HCT116 (cell line): ENCODE measurements around the gene TRIM65. TPM values are rescaled to one million over a fixed set of nuclear protein-coding genes. Genes with fewer than 3 reads are reported as not detected.

Experiments
- ATAC-seq: fragments of 200-7000 bp; cut with Tn5 transposase; 2 replicates; pipeline ENCODE4 v1.9.1; 2020; ENCODE audit warnings: mild to moderate bottlenecking, moderate library complexity
- BruUV-seq: library from RNA; stranded (reverse); fragments of 400-500 nt; replicated peaks from 2 replicates; lab custom pipeline; 2021; lab: Mats Ljungman, UMichigan
- CTCF ChIA-PET: fragments of 300-600 bp; sonication (Branson Sonifier 250); formaldehyde crosslinking; loops from one replicate; lab custom pipeline; 2021; ENCODE audit warnings: antibody characterized with exemption; lab: Charles Lee
- POLR2A ChIA-PET: fragments of 300-600, 350-600 bp; sonication (Branson Sonifier 250); formaldehyde crosslinking; loops from one replicate; lab custom pipeline; 2021; ENCODE audit warnings: antibody characterized with exemption; lab: Charles Lee
- RAD21 ChIA-PET, 2 experiments: fragments of 300-600 bp; sonication (Branson Sonifier 250); formaldehyde crosslinking; loops; one replicate each; lab custom pipeline; 2023; ENCODE audit warnings: low total read pairs in 2 of 2; ENCODE audit not compliant: uncharacterized antibody in 2 of 2, unreplicated experiment in 2 of 2, low non-redundant PET in 1 of 2; lab: Charles Lee
- DNase-seq: peaks from one replicate; pipeline ENCODE4 v3.0.0-alpha.2; 2010; ENCODE audit warnings: low read depth, low spot score
- H2AFZ ChIP-seq: fragments of 200-600 bp; shearing (Covaris generic), sonication (generic); 2 replicates; pipeline ENCODE4 v1.6.1; 2017; ENCODE audit warnings: low read depth, mixed run types, mixed read lengths, antibody characterized with exemption, low read length; ENCODE audit not compliant: poor library complexity, severe bottlenecking
- H3K27ac ChIP-seq: 2 replicates; pipeline ENCODE4 v1.5.1; 2012; ENCODE audit warnings: low read depth, low read length
- H3K27me3 ChIP-seq: fragments of 200-600 bp; sonication (generic); 2 replicates; pipeline ENCODE4 v1.6.1; 2016; ENCODE audit warnings: mixed run types, low read length, mixed read lengths; ENCODE audit not compliant: insufficient read depth
- H3K36me3 ChIP-seq, 2 experiments: fragments of 200-500 bp in 1 of 2; fragments of 200-600 bp in 1 of 2; sonication (Bioruptor generic) in 1 of 2; sonication (generic) in 1 of 2; 2 replicates each; pipeline versions ENCODE4 v1.5.1 to v1.6.1; 2014 to 2016; ENCODE audit warnings: low read length in 2 of 2, inconsistent platforms in 1 of 2, mixed read lengths in 1 of 2, mixed run types in 1 of 2; ENCODE audit not compliant: insufficient read depth in 2 of 2, control insufficient read depth in 1 of 2
- H3K4me1 ChIP-seq, 2 experiments: fragments of 200-600 bp in 1 of 2; sonication (generic) in 1 of 2; 2 replicates each; pipeline versions ENCODE4 v1.5.1 to v1.6.1; 2012 to 2017; ENCODE audit warnings: low read length in 2 of 2, inconsistent platforms in 1 of 2, mild to moderate bottlenecking in 1 of 2, mixed read lengths in 1 of 2, mixed run types in 1 of 2, moderate library complexity in 1 of 2; ENCODE audit not compliant: insufficient read depth in 2 of 2, control insufficient read depth in 1 of 2
- H3K4me2 ChIP-seq: fragments of 200-600 bp; sonication (generic); 2 replicates; pipeline ENCODE4 v1.6.1; 2017; ENCODE audit warnings: mixed run types, low read length, mixed read lengths
- H3K4me3 ChIP-seq, 2 experiments: fragments of 200-600 bp in 1 of 2; sonication (generic) in 1 of 2; replicated peaks in 1 of 2; 2 replicates each; pipeline ENCODE4 v1.5.1; 2011 to 2016; ENCODE audit warnings: low read length in 2 of 2, control low read depth in 1 of 2, low read depth in 1 of 2, mild to moderate bottlenecking in 1 of 2, mixed read lengths in 1 of 2, mixed run types in 1 of 2
- H3K79me2 ChIP-seq: fragments of 200-600 bp; sonication (generic); 2 replicates; pipeline ENCODE4 v1.6.1; 2017; ENCODE audit warnings: mild to moderate bottlenecking, mixed run types, low read length, moderate library complexity, mixed read lengths; ENCODE audit not compliant: insufficient read depth
- H3K9ac ChIP-seq: fragments of 200-600 bp; sonication (generic); 2 replicates; pipeline ENCODE4 v1.6.1; 2016; ENCODE audit warnings: low read length, mixed read lengths
- H3K9me2 ChIP-seq: fragments of 200-600 bp; sonication (generic), shearing (Covaris generic); 2 replicates; pipeline ENCODE4 v1.6.1; 2017; ENCODE audit warnings: mixed run types, mild to moderate bottlenecking, moderate library complexity; ENCODE audit not compliant: insufficient read depth
- H3K9me3 ChIP-seq, 2 experiments: fragments of 200-500 bp in 1 of 2; fragments of 200-600 bp in 1 of 2; sonication (Bioruptor generic) in 1 of 2; sonication (generic) in 1 of 2; 2 replicates each; pipeline ENCODE4 v1.6.1; 2014 to 2017; ENCODE audit warnings: low read length in 2 of 2, mixed read lengths in 2 of 2, inconsistent platforms in 1 of 2, low read depth in 1 of 2, mild to moderate bottlenecking in 1 of 2, mixed run types in 1 of 2, moderate library complexity in 1 of 2; ENCODE audit not compliant: control insufficient read depth in 1 of 2, insufficient read depth in 1 of 2
- H4K20me1 ChIP-seq: fragments of 200-600 bp; sonication (generic), shearing (Covaris generic); 2 replicates; pipeline ENCODE4 v1.6.1; 2017; ENCODE audit warnings: mixed run types, mild to moderate bottlenecking, moderate library complexity; ENCODE audit not compliant: insufficient read depth
- CBX3 ChIP-seq: IDR thresholded peaks from 2 replicates; pipeline ENCODE4 v1.6.1; 2012; ENCODE audit warnings: low read depth
- CEBPB ChIP-seq: IDR thresholded peaks from 2 replicates; pipeline ENCODE4 v1.6.1; 2012; ENCODE audit warnings: low read depth
- CTCF ChIP-seq, 3 experiments: fragments of 200-600 bp in 1 of 3; sonication (generic) in 1 of 3; IDR thresholded peaks in 2 of 3; conservative IDR thresholded peaks in 1 of 3; 2 replicates each; pipeline ENCODE4 v1.5.1; 2012 to 2017; ENCODE audit warnings: low read depth in 2 of 3, low read length in 2 of 3, antibody characterized with exemption in 1 of 3, borderline replicate concordance in 1 of 3, control low read depth in 1 of 3, mild to moderate bottlenecking in 1 of 3, mixed read lengths in 1 of 3, mixed run types in 1 of 3, moderate library complexity in 1 of 3; ENCODE audit not compliant: insufficient read depth in 1 of 3
- EGR1 ChIP-seq: IDR thresholded peaks from 2 replicates; pipeline ENCODE4 v1.6.1; 2012; ENCODE audit warnings: low read depth
- ELF1 ChIP-seq: IDR thresholded peaks from 2 replicates; pipeline ENCODE4 v1.6.1; 2012; ENCODE audit warnings: low read depth, borderline replicate concordance
- EZH2phosphoT487 ChIP-seq: fragments of 200-600 bp; IDR thresholded peaks from 2 replicates; pipeline ENCODE4 v1.6.1; 2018; ENCODE audit warnings: antibody characterized with exemption, borderline replicate concordance
- FOSL1 ChIP-seq: IDR thresholded peaks from 2 replicates; pipeline ENCODE4 v1.6.1; 2012; ENCODE audit warnings: low read depth
- JUND ChIP-seq: IDR thresholded peaks from 2 replicates; pipeline ENCODE4 v1.6.1; 2012
- MAX ChIP-seq: IDR thresholded peaks from 2 replicates; pipeline ENCODE4 v1.6.1; 2012
- POLR2A ChIP-seq: IDR thresholded peaks from 2 replicates; pipeline ENCODE4 v1.7.0; 2011; ENCODE audit warnings: borderline replicate concordance; ENCODE audit not compliant: insufficient read depth, insufficient read length; ENCODE audit errors: extremely low read depth
- POLR2AphosphoS5 ChIP-seq: IDR thresholded peaks from 2 replicates; pipeline ENCODE4 v1.6.1; 2011; ENCODE audit warnings: mild to moderate bottlenecking, low read depth, low read length, moderate library complexity
- RAD21 ChIP-seq: IDR thresholded peaks from 2 replicates; pipeline ENCODE4 v1.6.1; 2012; ENCODE audit warnings: low read depth, mild to moderate bottlenecking
- REST ChIP-seq: IDR thresholded peaks from 2 replicates; pipeline ENCODE4 v1.6.1; 2012; ENCODE audit warnings: low read depth
- SIN3A ChIP-seq: IDR thresholded peaks from 2 replicates; pipeline ENCODE4 v1.6.1; 2012; ENCODE audit warnings: low read depth
- SP1 ChIP-seq: IDR thresholded peaks from 2 replicates; pipeline ENCODE4 v1.6.1; 2012; ENCODE audit warnings: low read depth
- TCF7L2 ChIP-seq: IDR thresholded peaks from 2 replicates; pipeline ENCODE4 v1.7.0; 2011; ENCODE audit warnings: borderline replicate concordance, inconsistent platforms; ENCODE audit not compliant: insufficient read depth, insufficient read length; ENCODE audit errors: extremely low read depth
- YY1 ChIP-seq: IDR thresholded peaks from 2 replicates; pipeline ENCODE4 v1.6.1; 2011; ENCODE audit warnings: low read length, low read depth, moderate library complexity, mild to moderate bottlenecking; ENCODE audit not compliant: insufficient replicate concordance; ENCODE audit errors: extremely low read depth
- ZBTB33 ChIP-seq: IDR thresholded peaks from 2 replicates; pipeline ENCODE4 v1.6.1; 2011; ENCODE audit warnings: mild to moderate bottlenecking, low read length, moderate library complexity; ENCODE audit not compliant: insufficient replicate concordance; ENCODE audit errors: extremely low read depth
- ZNF274 ChIP-seq: fragments of 200-500 bp; sonication (Bioruptor generic); IDR thresholded peaks from 2 replicates; pipeline ENCODE4 v1.6.1; 2014; ENCODE audit warnings: mild to moderate bottlenecking, low read depth, low read length, inconsistent platforms
- intact Hi-C: fragments of 100-400 bp; cut with micrococcal nuclease; formaldehyde crosslinking; loops from 2 replicates; pipeline ENCODE4 v1.10.0; 2022
- total RNA-seq: library from RNA; stranded (reverse); gene quantifications from one replicate; pipeline ENCODE4 v1.2.1, GENCODE V29; 2021; ENCODE audit not compliant: unreplicated experiment

TRIM65 gene
- total RNA-seq, 1 experiment from 2014 or later = 53.0 TPM

GRCh38 chr17:75839942-75840798 is 56.6 kb downstream of the TRIM65 start:
- POLR2A ChIA-PET = interaction anchor here (1.9 to 2.1 kb wide), 2 partner anchors 10 to 60 kb away, joined by 5 to 7 read pairs; no protein-coding TSS in a partner anchor
- intact Hi-C loops = no loop called here
- H3K9me3 ChIP-seq = no peaks in the 10 kb centered on the region
- RAD21 ChIA-PET = no interaction called here
- no TSS peak for BruUV-seq
- H3K9ac ChIP-seq = no peak overlapping the region
- CTCF ChIA-PET = interaction anchor here (1.6 to 3.2 kb wide), 2 partner anchors 10 to 13 kb away, joined by 6 to 12 read pairs; no protein-coding TSS in a partner anchor
- H3K27ac ChIP-seq = no peak overlapping the region
- H3K36me3 ChIP-seq = no peaks in the 10 kb centered on the region
- no peaks in the 10 kb centered on the region for H3K27me3 ChIP-seq
- peaks cover 13 to 29% of the 10 kb centered on the region in 2 experiments for H3K4me1 ChIP-seq
- no peaks in the 10 kb centered on the region for H3K79me2 ChIP-seq
- no peaks in the 10 kb centered on the region for H3K9me2 ChIP-seq
- H4K20me1 ChIP-seq = no peaks in the 10 kb centered on the region
- H3K4me3 ChIP-seq = no peak overlapping the region
- no peak for ATAC-seq
- no peak for TF ChIP-seq ZBTB33
- TF ChIP-seq REST = no peak
- no peak for TF ChIP-seq JUND
- no peak for TF ChIP-seq MAX
- TF ChIP-seq EZH2phosphoT487 = no peak
- TF ChIP-seq SP1 = no peak
- TF ChIP-seq CEBPB = no peak
- no peak for TF ChIP-seq YY1
- no peak for TF ChIP-seq POLR2AphosphoS5
- TF ChIP-seq RAD21 = no peak
- no peak for TF ChIP-seq CBX3
- no peak for TF ChIP-seq SIN3A
- no peak for TF ChIP-seq FOSL1
- no peak for TF ChIP-seq ZNF274
- TF ChIP-seq CTCF (IDR thresholded peaks at IDR 0.05 in 2 of 3, conservative IDR thresholded peaks at IDR 0.05 in 1 of 3; ENCODE audit: borderline replicate concordance in 1 of 3, insufficient read depth in 1 of 3, low read depth in 2 of 3, low read length in 2 of 3) = no peak
- no peak for TF ChIP-seq ELF1
- TF ChIP-seq TCF7L2 = no peak
- no peak for TF ChIP-seq EGR1
- TF ChIP-seq POLR2A = no peak
- H2AFZ ChIP-seq = no peak overlapping the region
- DNase-seq = no peak
- H3K4me2 ChIP-seq = no peak overlapping the region
